ENCODE measurements around the gene HOTAIR. TPM values are rescaled to one million over a fixed set of nuclear protein-coding genes. Genes with fewer than 3 reads are reported as not detected.

Gene HOTAIR
- total RNA-seq, 1 donor from 2014 or later = not detected

- Histone ChIP-seq H3K36me3 (no peaks in the 10 kb centered on the region), H3K27me3 (peaks cover 100% of the 10 kb centered on the region), H3K27ac (no peak overlapping the region), H3K4me3 (no peak overlapping the region), H3K9me3 (no peaks in the 10 kb centered on the region), H3K4me1 (peaks cover 15% of the 10 kb centered on the region)
- intact Hi-C loops (cut with DNase I) = no loop called here
- peak; percentile 51 for DNase-seq
- no peak for TF ChIP-seq CTCF (IDR thresholded peaks at IDR 0.05)
- no peak for ATAC-seq
Measured at GRCh38 chr12:53988541-53989226, 13.9 kb upstream of the HOTAIR start.

GRCh38 chr12:53987787-53988230, 13.1 kb upstream of the HOTAIR start:
- no peaks in the 10 kb centered on the region for H3K36me3 ChIP-seq
- no peak for TF ChIP-seq CTCF (IDR thresholded peaks at IDR 0.05)

GRCh38 chr12:53986686-53987483, 12.1 kb upstream of the HOTAIR start:
- no peaks in the 10 kb centered on the region for H3K9me3 ChIP-seq
- intact Hi-C loops (cut with DNase I) = no loop called here
- H3K27ac ChIP-seq = no peak overlapping the region
- H3K36me3 ChIP-seq = no peaks in the 10 kb centered on the region
- DNase-seq (no peak), ATAC-seq (no peak)
- no peak for TF ChIP-seq CTCF (IDR thresholded peaks at IDR 0.05)
- peaks cover 15% of the 10 kb centered on the region for H3K4me1 ChIP-seq
- peaks cover 100% of the 10 kb centered on the region for H3K27me3 ChIP-seq
- no peak overlapping the region for H3K4me3 ChIP-seq

More at GRCh38 chr12:53987787-53988230, 13.1 kb upstream of the HOTAIR start:
- H3K9me3 ChIP-seq = no peaks in the 10 kb centered on the region
- H3K4me1 ChIP-seq = peaks cover 15% of the 10 kb centered on the region
- no peak for DNase-seq
- intact Hi-C loops (cut with DNase I) = no loop called here
- H3K27ac ChIP-seq = no peak overlapping the region
- H3K4me3 ChIP-seq = no peak overlapping the region
- ATAC-seq = no peak
- peaks cover 100% of the 10 kb centered on the region for H3K27me3 ChIP-seq

- ATAC-seq = peak; percentile 32
- no peaks in the 10 kb centered on the region for H3K9me3 ChIP-seq
- peaks cover 15% of the 10 kb centered on the region for H3K4me1 ChIP-seq
- H3K27ac ChIP-seq = no peak overlapping the region
- no peak for TF ChIP-seq CTCF (IDR thresholded peaks at IDR 0.05)
- no peaks in the 10 kb centered on the region for H3K36me3 ChIP-seq
- H3K27me3 ChIP-seq = peaks cover 100% of the 10 kb centered on the region
- H3K4me3 ChIP-seq = no peak overlapping the region
- peak; percentile 58 for DNase-seq
- intact Hi-C loops (cut with DNase I) = no loop called here
Measured at GRCh38 chr12:53985994-53986685, 11.4 kb upstream of the HOTAIR start.

GRCh38 chr12:53985692-53985993, 10.9 kb upstream of the HOTAIR start:
- no peak for TF ChIP-seq CTCF (IDR thresholded peaks at IDR 0.05)
- DNase-seq (no peak), ATAC-seq (no peak)
- Histone ChIP-seq H3K27me3 (peaks cover 100% of the 10 kb centered on the region), H3K4me3 (no peak overlapping the region), H3K36me3 (no peaks in the 10 kb centered on the region), H3K27ac (no peak overlapping the region), H3K4me1 (peaks cover 15% of the 10 kb centered on the region), H3K9me3 (no peaks in the 10 kb centered on the region)
- intact Hi-C loops (cut with DNase I) = no loop called here

Data from upper lobe of right lung (tissue), 1 donor.